Activated B cell treated with CpG ODN at 0.5 μM for 24 hours (primary cell): ENCODE data around the gene AREL1. TPM values are rescaled to one million over a fixed set of nuclear protein-coding genes. Genes with fewer than 3 reads are reported as not detected.

Experiments
- ATAC-seq: fragments of 200-7000 bp; cut with Tn5 transposase; one replicate; pipeline ENCODE4 v1.10.0; 2021; ENCODE audit warnings: low read depth, mild to moderate bottlenecking, moderate library complexity
- CTCF ChIA-PET: fragments of 350-600 bp; sonication (Branson Sonifier 250); formaldehyde crosslinking; loops from one replicate; lab custom pipeline; 2021; ENCODE audit warnings: antibody characterized with exemption; lab: Charles Lee
- POLR2A ChIA-PET: fragments of 350-600 bp; sonication (Branson Sonifier 250); formaldehyde crosslinking; loops from one replicate; lab custom pipeline; 2021; ENCODE audit warnings: antibody characterized with exemption; lab: Charles Lee
- DNase-seq: peaks from one replicate; pipeline ENCODE4 v3.0.0; 2022
- H3K27ac Mint-ChIP-seq: one replicate; pipeline ENCODE4 v1.8.0; 2020; ENCODE audit warnings: mixed read lengths
- H3K27me3 Mint-ChIP-seq: one replicate; pipeline ENCODE4 v1.8.0; 2021; ENCODE audit warnings: mixed read lengths
- H3K36me3 Mint-ChIP-seq: one replicate; pipeline ENCODE4 v1.8.0; 2021; ENCODE audit warnings: low read depth, mixed read lengths
- H3K4me1 Mint-ChIP-seq: one replicate; pipeline ENCODE4 v1.8.0; 2021; ENCODE audit warnings: mixed read lengths
- H3K4me3 Mint-ChIP-seq: one replicate; pipeline ENCODE4 v1.8.0; 2020; ENCODE audit warnings: mild to moderate bottlenecking, mixed read lengths
- H3K9me3 Mint-ChIP-seq: one replicate; pipeline ENCODE4 v1.8.0; 2020; ENCODE audit warnings: mixed read lengths
- CTCF ChIP-seq: fragments of 200-600 bp; IDR thresholded peaks from one replicate; pipeline ENCODE4 v1.8.0; 2022; ENCODE audit warnings: antibody characterized with exemption, mild to moderate bottlenecking
- intact Hi-C: fragments of 100-400 bp; cut with micrococcal nuclease; formaldehyde crosslinking; loops from one replicate; pipeline ENCODE4 v1.15.1; 2024
- total RNA-seq: library from RNA; stranded (reverse); gene quantifications from 2 replicates; pipeline ENCODE4 v1.2.3, GENCODE V29; 2022

Gene AREL1
- total RNA-seq, 1 donor from 2014 or later, result 49.7 TPM

GRCh38 chr14:74616996-74617700 lies 95.7 kb downstream of the AREL1 start:
- DNase-seq (no peak), ATAC-seq (no peak)
- Mint-ChIP-seq H3K4me1 (peaks cover 57% of the 10 kb centered on the region), H3K4me3 (no peak overlapping the region), H3K27me3 (peaks cover 7% of the 10 kb centered on the region), H3K9me3 (no peaks in the 10 kb centered on the region), H3K27ac (peak overlapping the region; percentile 80), H3K36me3 (no peaks in the 10 kb centered on the region)
- CTCF ChIA-PET, result interaction anchor here (2.9 kb wide), 1 partner anchor 8 kb away, joined by 22 read pairs; no protein-coding TSS in a partner anchor
- intact Hi-C loops, result loop anchor here (10.0 kb wide), 1 partner anchor 532 kb away; the partner anchor contains the start of genes ALDH6A1 and LIN52
- POLR2A ChIA-PET, result interaction anchor here (0.9 kb wide), 1 partner anchor 8 kb away, joined by 3 read pairs; no protein-coding TSS in a partner anchor
- TF ChIP-seq CTCF, result no peak

- Mint-ChIP-seq H3K27me3 (peaks cover 7% of the 10 kb centered on the region), H3K27ac (no peak overlapping the region), H3K4me3 (no peak overlapping the region), H3K36me3 (no peaks in the 10 kb centered on the region), H3K4me1 (peaks cover 57% of the 10 kb centered on the region), H3K9me3 (no peaks in the 10 kb centered on the region)
- POLR2A ChIA-PET, result no interaction called here
- no peak for DNase-seq
- CTCF ChIA-PET, result no interaction called here
- intact Hi-C loops, result loop anchor here (10.0 kb wide), 1 partner anchor 532 kb away; the partner anchor contains the start of genes ALDH6A1 and LIN52
- TF ChIP-seq CTCF, result no peak
- ATAC-seq, result no peak
Observed at GRCh38 chr14:74616507-74616906, 96.4 kb downstream of the AREL1 start.

GRCh38 chr14:74615735-74616134 lies 97.1 kb downstream of the AREL1 start:
- ATAC-seq (no peak), DNase-seq (no peak)
- CTCF ChIA-PET, result interaction anchor here (0.9 kb wide), 1 partner anchor 23 kb away, joined by 3 read pairs; no protein-coding TSS in a partner anchor
- Mint-ChIP-seq H3K9me3 (no peaks in the 10 kb centered on the region), H3K4me3 (no peak overlapping the region), H3K27ac (no peak overlapping the region), H3K4me1 (peaks cover 57% of the 10 kb centered on the region), H3K36me3 (no peaks in the 10 kb centered on the region), H3K27me3 (peaks cover 7% of the 10 kb centered on the region)
- no peak for TF ChIP-seq CTCF
- POLR2A ChIA-PET, result interaction anchor here (0.6 kb wide), 1 partner anchor 171 kb away, joined by 5 read pairs; no protein-coding TSS in a partner anchor
- intact Hi-C loops, result loop anchor here (10.0 kb wide), 1 partner anchor 531 kb away; the partner anchor contains the start of genes ALDH6A1 and LIN52

GRCh38 chr14:74614508-74615495 lies 98.1 kb downstream of the AREL1 start:
- ChIA-PET POLR2A (no interaction called here), CTCF (interaction anchor here (0.9 kb wide), 1 partner anchor 24 kb away, joined by 3 read pairs; no protein-coding TSS in a partner anchor)
- Mint-ChIP-seq H3K4me3 (peak overlapping the region; percentile 33), H3K27ac (peak overlapping the region; percentile 6), H3K36me3 (no peaks in the 10 kb centered on the region), H3K9me3 (no peaks in the 10 kb centered on the region), H3K4me1 (peaks cover 51% of the 10 kb centered on the region), H3K27me3 (peaks cover 11% of the 10 kb centered on the region)
- ATAC-seq (no peak), DNase-seq (no peak)
- TF ChIP-seq CTCF, result no peak
- intact Hi-C loops, result loop anchor here (5.0 to 10.0 kb wide), 2 partner anchors 213 to 530 kb away; partner anchors contain the start of genes ALDH6A1 and LIN52
